Heart right ventricle (tissue), 16 donors: ENCODE measurements around the gene RAB7A. TPM values are rescaled to one million over a fixed set of nuclear protein-coding genes. Genes with fewer than 3 reads are reported as not detected.
A peak's percentile ranks its signal among the peaks of the same experiment; 100 is the strongest.

Source experiments
- ATAC-seq, 8 donors: fragments of 200-7000 bp; cut with Tn5 transposase; one replicate each; pipeline ENCODE4 v1.9.1; 2020; ENCODE audit warnings: mild to moderate bottlenecking in 8 of 8, moderate library complexity in 8 of 8, moderate number of reproducible peaks in 1 of 8
- DNase-seq, 2 donors: peaks; one replicate each; pipeline ENCODE4 v3.0.0-alpha.2; 2020
- H3K27ac ChIP-seq, 10 donors: fragments of 200-600 bp; sonication (generic) in 2 of 10; one replicate each; pipeline versions ENCODE4 v1.5.0 to v1.8.0; 2020 to 2022; ENCODE audit warnings: mild to moderate bottlenecking in 3 of 10
- H3K27me3 ChIP-seq, 7 donors: fragments of 200-600 bp; one replicate each; pipeline ENCODE4 v1.8.0; 2021 to 2022; ENCODE audit warnings: mild to moderate bottlenecking in 2 of 7
- H3K36me3 ChIP-seq, 9 donors: fragments of 200-600 bp; sonication (generic) in 1 of 9; one replicate each; pipeline versions ENCODE4 v1.5.0 to v1.8.0; 2020 to 2022; ENCODE audit warnings: mild to moderate bottlenecking in 2 of 9
- H3K4me1 ChIP-seq, 9 donors: fragments of 200-600 bp; sonication (generic) in 1 of 9; one replicate each; pipeline versions ENCODE4 v1.5.0 to v1.8.0; 2020 to 2022; ENCODE audit warnings: mild to moderate bottlenecking in 4 of 9
- H3K4me3 ChIP-seq, 10 donors: fragments of 200-600 bp; sonication (generic) in 2 of 10; one replicate each; pipeline versions ENCODE4 v1.5.0 to v1.8.0; 2020 to 2022; ENCODE audit warnings: mild to moderate bottlenecking in 7 of 10, moderate library complexity in 2 of 10
- H3K9me3 ChIP-seq, 11 donors: fragments of 200-600 bp in 10 of 11; sonication (generic) in 2 of 11; one replicate each; pipeline versions ENCODE4 v1.5.0 to v1.8.0; 2013 to 2022; ENCODE audit warnings: mild to moderate bottlenecking in 2 of 11, control low read depth in 1 of 11, moderate library complexity in 1 of 11
- CTCF ChIP-seq, 9 donors: fragments of 200-600 bp; sonication (generic) in 2 of 9; IDR thresholded peaks; one replicate each; pipeline versions ENCODE4 v1.5.0 to v1.8.0; 2021 to 2022; ENCODE audit warnings: antibody characterized with exemption in 9 of 9, mild to moderate bottlenecking in 5 of 9, moderate library complexity in 1 of 9
- WGBS, 2 donors: extraction: QIAGEN DNeasy Blood & Tissue Kit; methylation state at CpG; one replicate each; pipeline ENCODE4 v1.1.7; 2013; ENCODE audit warnings: inconsistent platforms in 1 of 2; 5-methylcytosine and 5-hydroxymethylcytosine counted together
- intact Hi-C, 10 donors: fragments of 100-400 bp; cut with DNase I; formaldehyde crosslinking; loops; one replicate each; pipeline versions ENCODE4 v1.11.1 to v1.14.2; 2022
- polyA plus RNA-seq, 2 donors: library from polyadenylated mRNA; stranded (reverse); fragments of 200-250 nt; gene quantifications; one replicate each; pipeline ENCODE4 v1.2.3, GENCODE V29; 2013
- total RNA-seq, 10 donors: library from RNA; stranded (reverse); fragmentation: NEBNext Ultra II Directional in 3 of 10; extraction: Animal tissue kit (Norgen Biotek cat#: 25700) in 3 of 10; gene quantifications; one replicate each; pipeline versions ENCODE4 v1.2.1 to v1.2.4, GENCODE V29; 2021 to 2023
- donor health status: Arrhythmogenic right ventricular cardiomyopathy.
- donor health status: ischemic (EF 13 %, LVEDD 7.1; RV severe dilation, severe dysfunction).
- donor health status: healthy with polysubstance abuse.
- donor health status: DM: no; HTN: yes; CAD: no.
- donor health status: DM: no; HTN: no; CAD: no.
- donor health status: ischemic (EF 25% LVEDD 6.9; RV normal size, moderate dysfunction).
- donor health status: ischemic (EF 25% LVEDD 5.7; RV mildly dilated, moderate dysfunction).
- donor health status: healthy.
- donor health status: DM: yes; HTN: yes; CAD: no.
- donor health status: Ischemic cardiomyopathy.
- donor health status: ischemic (EF 35%, LVEDD 5.7; RV mildly dilated, moderate dysfunction).
- donor health status: nonischemic (EF 11% LVEDD 7.7; RV severe dilation, severe dysfunction).
- donor health status: DM: yes; HTN: yes; CAD: no.
- donor health status: PGD.
- donor health status: ischemic (EF 29% LVEDD 5.4; RV normal size, mild dysfunction).
- donor health status: nonischemic (EF 23%, LVEDD 6.1; RV moderate dilation, normal function).

The RAB7A gene
- total and polyA plus RNA-seq, 12 donors = 161 to 348 (median 296) TPM

GRCh38 chr3:128807186-128807830 lies 81.3 kb downstream of the RAB7A start:
- intact Hi-C loops = loop anchor here in 1 of 10 donors (5.0 kb wide), 1 partner anchor 80 kb away; the partner anchor contains the start of gene RAB7A
- TF ChIP-seq CTCF (IDR thresholded peaks at IDR 0.05) = no peak
- Histone ChIP-seq H3K27ac (peak overlapping the region in 8 of 10 donors; percentile 3 to 88 (median 79)), H3K4me3 (no peak overlapping the region), H3K36me3 (peaks cover 0 to 72% (median 17%) of the 10 kb centered on the region in 9 donors), H3K4me1 (peaks cover 11 to 85% (median 80%) of the 10 kb centered on the region in 9 donors), H3K9me3 (no peaks in the 10 kb centered on the region), H3K27me3 (no peaks in the 10 kb centered on the region)
- DNase-seq (no peak), ATAC-seq (no peak)
- WGBS, 2 donors = 82% methylated on average over 9 of the region's 9 CpGs

- Histone ChIP-seq H3K9me3 (no peaks in the 10 kb centered on the region), H3K4me3 (no peak overlapping the region), H3K27me3 (no peaks in the 10 kb centered on the region), H3K27ac (peak overlapping the region in 9 of 10 donors; percentile 17 to 86 (median 64)), H3K4me1 (peaks cover 13 to 85% (median 82%) of the 10 kb centered on the region in 9 donors), H3K36me3 (peaks cover 0 to 86% (median 17%) of the 10 kb centered on the region in 9 donors)
- DNase-seq (no peak), ATAC-seq (peak in 4 of 8 donors; percentile 5 to 24 (median 16))
- 80 to 85% methylated on average over 3 of the region's 3 CpGs for WGBS, 2 donors
- intact Hi-C loops = loop anchor here in 1 of 10 donors (5.0 kb wide), 1 partner anchor 81 kb away; the partner anchor contains the start of gene RAB7A
- TF ChIP-seq CTCF (IDR thresholded peaks at IDR 0.05) = no peak
These were observed 82.7 kb downstream of the RAB7A start for GRCh38 chr3:128808672-128809071.

- DNase-seq = peak in 1 of 2 donors; percentile 35
- ATAC-seq = peak in 6 of 8 donors; percentile 21 to 44 (median 26)
- Histone ChIP-seq H3K4me3 (no peak overlapping the region), H3K9me3 (no peaks in the 10 kb centered on the region), H3K4me1 (peaks cover 17 to 82% (median 67%) of the 10 kb centered on the region in 9 donors), H3K27me3 (no peaks in the 10 kb centered on the region), H3K36me3 (peaks cover 0 to 87% (median 8%) of the 10 kb centered on the region in 9 donors), H3K27ac (peak overlapping the region; percentile 23 to 88 (median 84))
- no peak for TF ChIP-seq CTCF (IDR thresholded peaks at IDR 0.05)
- intact Hi-C loops = no loop called here
- 52 to 53% methylated on average over 8 of the region's 8 CpGs for WGBS, 2 donors
These were observed 87.1 kb downstream of the RAB7A start for GRCh38 chr3:128813097-128813496.

GRCh38 chr3:128814060-128814459 lies 88.1 kb downstream of the RAB7A start:
- intact Hi-C loops = no loop called here
- H3K27me3 ChIP-seq = no peaks in the 10 kb centered on the region
- H3K36me3 ChIP-seq = peaks cover 0 to 86% (median 8%) of the 10 kb centered on the region in 9 donors
- WGBS, 2 donors = 81 to 82% methylated on average over 5 of the region's 5 CpGs
- no peak for ATAC-seq
- no peaks in the 10 kb centered on the region for H3K9me3 ChIP-seq
- TF ChIP-seq CTCF (IDR thresholded peaks at IDR 0.05) = no peak
- H3K4me1 ChIP-seq = peaks cover 15 to 72% (median 57%) of the 10 kb centered on the region in 9 donors
- H3K27ac ChIP-seq = peak overlapping the region; percentile 52 to 88 (median 84)
- DNase-seq = no peak
- H3K4me3 ChIP-seq = no peak overlapping the region
